Testis (tissue), 3 donors: ENCODE results near the gene PBX1. TPM values are rescaled to one million over a fixed set of nuclear protein-coding genes. Genes with fewer than 3 reads are reported as not detected.

Experiments
- DNase-seq: peaks from one replicate; pipeline ENCODE4 v3.0.0-alpha.2; 2019
- H3K27ac ChIP-seq, 2 donors: fragments of 200-600 bp; sonication (generic); one replicate each; pipeline ENCODE4 v1.5.1; 2019
- H3K27me3 ChIP-seq: fragments of 200-600 bp; sonication (generic); one replicate; pipeline ENCODE4 v1.5.1; 2019
- H3K36me3 ChIP-seq: fragments of 200-600 bp; sonication (generic); one replicate; pipeline ENCODE4 v1.5.1; 2017; ENCODE audit warnings: low read depth; ENCODE audit errors: missing control alignments
- H3K4me1 ChIP-seq: fragments of 200-600 bp; sonication (generic); one replicate; pipeline ENCODE4 v1.5.1; 2019
- H3K4me3 ChIP-seq, 2 donors: fragments of 200-600 bp; sonication (generic); one replicate each; pipeline ENCODE4 v1.5.1; 2017 to 2019
- H3K9me3 ChIP-seq: fragments of 200-600 bp; sonication (generic); one replicate; pipeline ENCODE4 v1.5.1; 2017
- POLR2A ChIP-seq: fragments of 450-650 bp; IDR thresholded peaks from one replicate; pipeline ENCODE4 v1.6.1; 2017; ENCODE audit warnings: antibody characterized with exemption, mild to moderate bottlenecking, moderate library complexity
- WGBS, 2 donors: methylation state at CpG; one replicate each; pipeline ENCODE4 v1.1.5; 2018; 5-methylcytosine and 5-hydroxymethylcytosine counted together
- intact Hi-C: fragments of 100-400 bp; cut with DNase I; formaldehyde crosslinking; loops from one replicate; pipeline ENCODE4 v1.15.1; 2023; ENCODE audit warnings: low total_unique reads
- polyA plus RNA-seq: library from polyadenylated mRNA; stranded (reverse); fragments of 350-450 nt; fragmentation: Illumina TruSeq; extraction: RNeasy Lipid Tissue Mini Kit (QIAGEN cat#74804); gene quantifications from one replicate; pipeline ENCODE4 v1.2.3, GENCODE V29; 2014; ENCODE audit warnings: low read depth, low replicate concordance; ENCODE audit not compliant: insufficient read depth
- total RNA-seq, 2 donors: library from RNA; depleted of rRNA; stranded (reverse); fragments of >200 nt; gene quantifications; one replicate each; pipeline ENCODE4 v1.2.3, GENCODE V29; 2016
- TF ChIP-seq, protein P1 (sequence below), 3 experiments: fragments of 450-650 bp in 2 of 3; fragments of 200-600 bp in 1 of 3; sonication (generic) in 1 of 3; IDR thresholded peaks; one replicate each; pipeline ENCODE4 v1.5.1; 2016 to 2019; ENCODE audit warnings: antibody characterized with exemption in 3 of 3, mild to moderate bottlenecking in 2 of 3, moderate library complexity in 1 of 3

The PBX1 gene
- total and polyA plus RNA-seq, 3 donors from 2014 or later = 20.2 to 25.0 (median 20.3) TPM

DNA sequence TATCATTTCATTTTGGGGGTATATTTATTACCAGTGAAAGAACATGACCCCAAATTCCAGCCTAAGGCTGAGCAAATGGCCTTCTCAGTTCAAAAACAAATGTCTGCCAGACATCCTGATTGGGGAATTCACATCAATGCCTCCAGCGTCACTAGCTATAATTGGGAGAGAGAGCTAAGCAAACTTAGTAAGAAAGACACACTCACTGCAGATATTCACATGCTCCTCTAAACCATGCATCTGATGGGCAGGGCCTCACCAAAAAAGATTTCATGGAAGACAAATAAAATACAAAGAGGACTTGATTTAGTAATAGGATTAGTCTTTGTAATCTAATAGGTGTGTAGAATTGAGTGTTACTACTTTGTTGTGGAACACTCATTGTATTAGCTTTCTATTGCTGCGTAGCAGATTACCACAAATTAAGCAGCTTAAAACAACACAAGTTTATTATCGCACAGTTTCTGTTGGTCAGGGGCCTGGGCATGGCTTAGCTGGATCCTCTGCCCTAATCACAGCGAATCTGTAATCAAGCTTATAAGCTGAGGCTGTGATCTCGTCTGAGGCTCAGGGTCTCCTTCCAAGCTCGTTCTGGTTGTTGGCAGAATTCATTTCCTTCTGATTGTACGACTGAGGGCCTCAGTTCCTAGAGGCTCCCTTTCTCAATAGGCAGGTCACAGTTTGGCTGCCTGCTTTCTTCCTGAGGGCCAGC lies 243.0 kb downstream of the PBX1 start:
- no peaks in the 10 kb centered on the region for H3K27me3 ChIP-seq
- H3K27ac ChIP-seq = no peak overlapping the region
- no peak overlapping the region for H3K4me3 ChIP-seq
- intact Hi-C loops = no loop called here
- no peak for DNase-seq
- no peaks in the 10 kb centered on the region for H3K4me1 ChIP-seq
- no peaks in the 10 kb centered on the region for H3K9me3 ChIP-seq
- no peaks in the 10 kb centered on the region for H3K36me3 ChIP-seq
- TF ChIP-seq, protein P1, sequence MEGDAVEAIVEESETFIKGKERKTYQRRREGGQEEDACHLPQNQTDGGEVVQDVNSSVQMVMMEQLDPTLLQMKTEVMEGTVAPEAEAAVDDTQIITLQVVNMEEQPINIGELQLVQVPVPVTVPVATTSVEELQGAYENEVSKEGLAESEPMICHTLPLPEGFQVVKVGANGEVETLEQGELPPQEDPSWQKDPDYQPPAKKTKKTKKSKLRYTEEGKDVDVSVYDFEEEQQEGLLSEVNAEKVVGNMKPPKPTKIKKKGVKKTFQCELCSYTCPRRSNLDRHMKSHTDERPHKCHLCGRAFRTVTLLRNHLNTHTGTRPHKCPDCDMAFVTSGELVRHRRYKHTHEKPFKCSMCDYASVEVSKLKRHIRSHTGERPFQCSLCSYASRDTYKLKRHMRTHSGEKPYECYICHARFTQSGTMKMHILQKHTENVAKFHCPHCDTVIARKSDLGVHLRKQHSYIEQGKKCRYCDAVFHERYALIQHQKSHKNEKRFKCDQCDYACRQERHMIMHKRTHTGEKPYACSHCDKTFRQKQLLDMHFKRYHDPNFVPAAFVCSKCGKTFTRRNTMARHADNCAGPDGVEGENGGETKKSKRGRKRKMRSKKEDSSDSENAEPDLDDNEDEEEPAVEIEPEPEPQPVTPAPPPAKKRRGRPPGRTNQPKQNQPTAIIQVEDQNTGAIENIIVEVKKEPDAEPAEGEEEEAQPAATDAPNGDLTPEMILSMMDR (IDR thresholded peaks at IDR 0.05) = no peak
- TF ChIP-seq POLR2A = no peak
- 69 to 81% methylated on average over 7 of the region's 7 CpGs for WGBS, 2 donors

DNA sequence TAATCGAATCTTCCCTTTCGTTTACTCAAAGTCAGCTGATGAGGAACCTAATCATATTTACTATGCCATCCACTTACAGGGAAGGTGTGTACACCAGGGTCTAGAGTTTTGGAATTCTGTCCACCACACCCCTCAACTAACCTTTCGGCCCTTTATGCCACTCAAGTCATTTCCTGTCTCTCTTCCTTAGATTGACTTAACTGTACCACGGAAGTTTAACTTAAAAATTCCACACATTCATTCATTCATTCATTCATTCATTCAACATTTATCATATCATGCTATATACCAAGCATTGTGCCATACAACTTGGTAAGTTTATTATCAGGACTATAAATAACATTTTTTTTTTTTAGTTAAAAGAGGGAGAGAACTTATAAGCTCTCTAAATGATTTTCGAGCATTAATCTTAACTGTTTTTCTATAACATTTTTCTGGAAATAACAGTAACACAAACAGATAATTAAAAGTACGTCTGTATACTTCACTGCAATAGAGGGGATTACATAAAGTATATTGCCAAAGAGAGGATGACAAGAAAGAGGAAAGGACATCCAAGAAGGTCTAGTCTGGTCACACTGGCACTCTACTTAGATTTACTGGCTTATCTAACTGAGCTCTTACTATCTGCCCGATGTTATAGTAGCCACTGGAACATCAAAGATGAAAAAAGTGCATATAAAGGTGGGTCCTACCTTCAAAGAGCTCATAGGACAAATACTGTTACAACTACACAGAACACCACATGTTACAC lies 243.7 kb downstream of the PBX1 start:
- Histone ChIP-seq H3K27me3 (no peaks in the 10 kb centered on the region), H3K4me1 (no peaks in the 10 kb centered on the region), H3K27ac (no peak overlapping the region), H3K36me3 (no peaks in the 10 kb centered on the region), H3K4me3 (no peak overlapping the region), H3K9me3 (no peaks in the 10 kb centered on the region)
- intact Hi-C loops = no loop called here
- 83 to 86% methylated on average over 7 of the region's 7 CpGs for WGBS, 2 donors
- no peak for DNase-seq
- TF ChIP-seq, protein P1 (IDR thresholded peaks at IDR 0.05) = no peak
- no peak for TF ChIP-seq POLR2A

DNA sequence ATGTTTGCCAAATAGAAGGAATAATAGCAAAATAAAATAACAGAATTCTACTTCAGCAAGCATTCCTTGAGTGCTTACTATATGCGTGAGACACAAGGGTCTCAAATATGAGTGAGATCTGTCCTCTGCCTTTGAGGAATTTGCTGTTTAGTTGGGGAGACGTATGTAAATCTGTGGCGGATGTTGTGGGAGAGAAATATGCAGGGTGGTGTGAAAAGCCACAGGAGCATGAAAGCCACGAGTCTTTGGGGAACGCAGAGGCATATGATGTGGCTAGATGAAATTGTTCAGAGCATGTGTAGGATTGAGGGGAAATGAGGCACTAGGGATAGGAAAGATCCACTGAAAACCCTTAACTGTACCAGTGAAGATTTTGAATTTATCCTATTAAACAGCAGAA lies 244.4 kb downstream of the PBX1 start:
- H3K27me3 ChIP-seq = no peaks in the 10 kb centered on the region
- H3K36me3 ChIP-seq = no peaks in the 10 kb centered on the region
- no peaks in the 10 kb centered on the region for H3K9me3 ChIP-seq
- no peak for DNase-seq
- 89 to 91% methylated on average over 5 of the region's 5 CpGs for WGBS, 2 donors
- TF ChIP-seq POLR2A = no peak
- TF ChIP-seq, protein P1 (IDR thresholded peaks at IDR 0.05) = no peak
- intact Hi-C loops = no loop called here
- H3K4me3 ChIP-seq = no peak overlapping the region
- H3K27ac ChIP-seq = no peak overlapping the region
- H3K4me1 ChIP-seq = no peaks in the 10 kb centered on the region

DNA sequence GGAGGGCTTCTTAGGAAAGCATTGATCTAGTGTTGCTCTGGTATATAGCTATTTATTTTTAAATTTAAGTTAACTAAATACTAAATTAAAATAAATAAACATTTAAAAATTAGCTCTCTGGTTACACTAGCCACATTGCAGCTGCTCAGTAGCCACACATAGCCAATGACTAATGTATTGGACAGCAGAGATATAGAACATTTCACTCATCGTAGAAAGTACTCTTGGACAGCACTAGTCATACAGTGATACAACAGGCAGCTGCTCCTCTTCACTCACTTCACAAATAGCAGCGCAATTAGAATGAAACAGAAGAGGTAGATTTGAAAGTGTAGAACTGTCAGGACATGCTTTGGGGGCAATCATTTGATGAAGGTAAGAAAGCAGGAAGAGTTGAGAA lies 245.4 kb downstream of the PBX1 start:
- WGBS, 2 donors = 87 to 95% methylated on average over 2 of the region's 2 CpGs
- intact Hi-C loops = no loop called here
- no peak overlapping the region for H3K4me3 ChIP-seq
- H3K36me3 ChIP-seq = no peaks in the 10 kb centered on the region
- no peak for DNase-seq
- H3K27me3 ChIP-seq = no peaks in the 10 kb centered on the region
- TF ChIP-seq, protein P1 (IDR thresholded peaks at IDR 0.05) = no peak
- no peak for TF ChIP-seq POLR2A
- H3K27ac ChIP-seq = no peak overlapping the region
- no peaks in the 10 kb centered on the region for H3K4me1 ChIP-seq
- no peaks in the 10 kb centered on the region for H3K9me3 ChIP-seq
